ENCODE data around the gene LUC7L3.

LUC7L3 gene

GRCh38 chr17:50764734-50765149 lies 45.3 kb downstream of the LUC7L3 start:
- DNase-seq (ENCODE audit: low spot score) (no peak), ATAC-seq (ENCODE audit: low read depth) (no peak)
- Histone ChIP-seq H3K27ac (ENCODE audit: poor library complexity, severe bottlenecking) (no peak overlapping the region), H3K4me1 (ENCODE audit: insufficient read depth, poor library complexity, severe bottlenecking) (peaks cover 6% of the 10 kb centered on the region), H3K4me3 (ENCODE audit: severe bottlenecking) (no peak overlapping the region), H3K9me3 (ENCODE audit: severe bottlenecking) (no peaks in the 10 kb centered on the region), H3K27me3 (ENCODE audit: insufficient read depth, poor library complexity, severe bottlenecking) (no peaks in the 10 kb centered on the region), H3K36me3 (ENCODE audit: low read depth) (no peaks in the 10 kb centered on the region)
- TF ChIP-seq CTCF (IDR thresholded peaks at IDR 0.05; ENCODE audit: poor library complexity, severe bottlenecking): no peak

- Histone ChIP-seq H3K36me3 (ENCODE audit: low read depth) (no peaks in the 10 kb centered on the region), H3K4me1 (ENCODE audit: insufficient read depth, poor library complexity, severe bottlenecking) (peaks cover 6% of the 10 kb centered on the region), H3K27ac (ENCODE audit: poor library complexity, severe bottlenecking) (no peak overlapping the region), H3K4me3 (ENCODE audit: severe bottlenecking) (no peak overlapping the region), H3K27me3 (ENCODE audit: insufficient read depth, poor library complexity, severe bottlenecking) (no peaks in the 10 kb centered on the region), H3K9me3 (ENCODE audit: severe bottlenecking) (no peaks in the 10 kb centered on the region)
- no peak for TF ChIP-seq CTCF (IDR thresholded peaks at IDR 0.05; ENCODE audit: poor library complexity, severe bottlenecking)
- ATAC-seq (ENCODE audit: low read depth): no peak
- DNase-seq (ENCODE audit: low spot score): no peak
Measured at GRCh38 chr17:50765454-50766221, 46.2 kb downstream of the LUC7L3 start.

GRCh38 chr17:50766222-50767023 lies 47.0 kb downstream of the LUC7L3 start:
- H3K36me3 ChIP-seq (ENCODE audit: low read depth): no peaks in the 10 kb centered on the region
- H3K9me3 ChIP-seq (ENCODE audit: severe bottlenecking): no peaks in the 10 kb centered on the region
- no peaks in the 10 kb centered on the region for H3K27me3 ChIP-seq (ENCODE audit: insufficient read depth, poor library complexity, severe bottlenecking)
- no peak overlapping the region for H3K4me3 ChIP-seq (ENCODE audit: severe bottlenecking)
- TF ChIP-seq CTCF (IDR thresholded peaks at IDR 0.05; ENCODE audit: poor library complexity, severe bottlenecking): no peak
- DNase-seq (ENCODE audit: low spot score) (no peak), ATAC-seq (ENCODE audit: low read depth) (no peak)
- no peak overlapping the region for H3K27ac ChIP-seq (ENCODE audit: poor library complexity, severe bottlenecking)
- peaks cover 6% of the 10 kb centered on the region for H3K4me1 ChIP-seq (ENCODE audit: insufficient read depth, poor library complexity, severe bottlenecking)

- no peak for TF ChIP-seq CTCF (IDR thresholded peaks at IDR 0.05; ENCODE audit: poor library complexity, severe bottlenecking)
- no peaks in the 10 kb centered on the region for H3K36me3 ChIP-seq (ENCODE audit: low read depth)
- H3K27me3 ChIP-seq (ENCODE audit: insufficient read depth, poor library complexity, severe bottlenecking): no peaks in the 10 kb centered on the region
- no peak overlapping the region for H3K27ac ChIP-seq (ENCODE audit: poor library complexity, severe bottlenecking)
- DNase-seq (ENCODE audit: low spot score) (no peak), ATAC-seq (ENCODE audit: low read depth) (no peak)
- peaks cover 6% of the 10 kb centered on the region for H3K4me1 ChIP-seq (ENCODE audit: insufficient read depth, poor library complexity, severe bottlenecking)
- no peaks in the 10 kb centered on the region for H3K9me3 ChIP-seq (ENCODE audit: severe bottlenecking)
- no peak overlapping the region for H3K4me3 ChIP-seq (ENCODE audit: severe bottlenecking)
Measured at GRCh38 chr17:50767030-50767429, 47.6 kb downstream of the LUC7L3 start.
